Measurements from ENCODE around the gene NFAT5. TPM values are rescaled to one million over a fixed set of nuclear protein-coding genes. Genes with fewer than 3 reads are reported as not detected.

Gene NFAT5
- total RNA-seq, 2 donors from 2014 or later: 33.0 to 76.0 TPM

GRCh38 chr16:69706256-69706974, 140.6 kb downstream of the NFAT5 start:
- no peak overlapping the region for H3K27ac Mint-ChIP-seq
- no peaks in the 10 kb centered on the region for H3K4me1 Mint-ChIP-seq

GRCh38 chr16:69706975-69707340, 141.2 kb downstream of the NFAT5 start:
- Mint-ChIP-seq H3K9me3 (no peaks in the 10 kb centered on the region), H3K36me3 (ENCODE audit: low read depth) (peaks cover 59% of the 10 kb centered on the region), H3K27ac (no peak overlapping the region), H3K27me3 (no peaks in the 10 kb centered on the region), H3K4me3 (no peak overlapping the region), H3K4me1 (no peaks in the 10 kb centered on the region)
- ATAC-seq (replicated peaks): no peak

More at GRCh38 chr16:69706256-69706974, 140.6 kb downstream of the NFAT5 start:
- no peak overlapping the region for H3K4me3 Mint-ChIP-seq
- ATAC-seq (replicated peaks): no peak
- H3K9me3 Mint-ChIP-seq: no peaks in the 10 kb centered on the region
- peaks cover 62% of the 10 kb centered on the region for H3K36me3 Mint-ChIP-seq (ENCODE audit: low read depth)
- no peaks in the 10 kb centered on the region for H3K27me3 Mint-ChIP-seq

- no peak for ATAC-seq (replicated peaks)
- H3K27ac Mint-ChIP-seq: peak overlapping the region; percentile 5
- no peaks in the 10 kb centered on the region for H3K27me3 Mint-ChIP-seq
- no peaks in the 10 kb centered on the region for H3K9me3 Mint-ChIP-seq
- no peak overlapping the region for H3K4me3 Mint-ChIP-seq
- no peaks in the 10 kb centered on the region for H3K4me1 Mint-ChIP-seq
- H3K36me3 Mint-ChIP-seq (ENCODE audit: low read depth): peaks cover 65% of the 10 kb centered on the region
These were observed 142.3 kb downstream of the NFAT5 start for GRCh38 chr16:69707920-69708683.

GRCh38 chr16:69709456-69710084, 143.8 kb downstream of the NFAT5 start:
- Mint-ChIP-seq H3K36me3 (ENCODE audit: low read depth) (peaks cover 53% of the 10 kb centered on the region), H3K9me3 (no peaks in the 10 kb centered on the region), H3K27me3 (no peaks in the 10 kb centered on the region), H3K27ac (no peak overlapping the region), H3K4me3 (no peak overlapping the region), H3K4me1 (no peaks in the 10 kb centered on the region)
- ATAC-seq (replicated peaks): peak; percentile 34

- Mint-ChIP-seq H3K4me3 (no peak overlapping the region), H3K4me1 (no peaks in the 10 kb centered on the region), H3K27me3 (no peaks in the 10 kb centered on the region), H3K36me3 (ENCODE audit: low read depth) (peaks cover 53% of the 10 kb centered on the region), H3K27ac (no peak overlapping the region), H3K9me3 (no peaks in the 10 kb centered on the region)
- peak; percentile 76 for ATAC-seq (replicated peaks)
These were observed 145.5 kb downstream of the NFAT5 start for GRCh38 chr16:69711115-69711740.

- Mint-ChIP-seq H3K27ac (no peak overlapping the region), H3K4me1 (no peaks in the 10 kb centered on the region), H3K9me3 (no peaks in the 10 kb centered on the region), H3K4me3 (no peak overlapping the region), H3K27me3 (no peaks in the 10 kb centered on the region), H3K36me3 (ENCODE audit: low read depth) (peaks cover 51% of the 10 kb centered on the region)
- peak; percentile 52 for ATAC-seq (replicated peaks)
These were observed 146.5 kb downstream of the NFAT5 start for GRCh38 chr16:69712277-69712676.

GRCh38 chr16:69712914-69713581, 147.3 kb downstream of the NFAT5 start:
- H3K36me3 Mint-ChIP-seq (ENCODE audit: low read depth): peaks cover 44% of the 10 kb centered on the region
- no peaks in the 10 kb centered on the region for H3K27me3 Mint-ChIP-seq
- H3K4me1 Mint-ChIP-seq: no peaks in the 10 kb centered on the region
- H3K4me3 Mint-ChIP-seq: no peak overlapping the region
- no peak overlapping the region for H3K27ac Mint-ChIP-seq
- no peaks in the 10 kb centered on the region for H3K9me3 Mint-ChIP-seq
- no peak for ATAC-seq (replicated peaks)

- H3K36me3 Mint-ChIP-seq (ENCODE audit: low read depth): peaks cover 20% of the 10 kb centered on the region
- ATAC-seq (replicated peaks): no peak
- H3K27me3 Mint-ChIP-seq: no peaks in the 10 kb centered on the region
- H3K4me3 Mint-ChIP-seq: no peak overlapping the region
- H3K9me3 Mint-ChIP-seq: no peaks in the 10 kb centered on the region
- H3K4me1 Mint-ChIP-seq: no peaks in the 10 kb centered on the region
- H3K27ac Mint-ChIP-seq: no peak overlapping the region
These were observed 151.3 kb downstream of the NFAT5 start for GRCh38 chr16:69717066-69717465.

GRCh38 chr16:69718111-69718764, 152.5 kb downstream of the NFAT5 start:
- Mint-ChIP-seq H3K36me3 (ENCODE audit: low read depth) (peaks cover 13% of the 10 kb centered on the region), H3K4me1 (no peaks in the 10 kb centered on the region), H3K9me3 (no peaks in the 10 kb centered on the region), H3K27me3 (no peaks in the 10 kb centered on the region), H3K27ac (no peak overlapping the region), H3K4me3 (no peak overlapping the region)
- ATAC-seq (replicated peaks): no peak

- Mint-ChIP-seq H3K4me3 (no peak overlapping the region), H3K36me3 (ENCODE audit: low read depth) (peaks cover 6% of the 10 kb centered on the region), H3K9me3 (no peaks in the 10 kb centered on the region), H3K4me1 (no peaks in the 10 kb centered on the region), H3K27me3 (no peaks in the 10 kb centered on the region), H3K27ac (no peak overlapping the region)
- ATAC-seq (replicated peaks): no peak
These were observed 155.2 kb downstream of the NFAT5 start for GRCh38 chr16:69720822-69721430.

GRCh38 chr16:69721441-69721957, 155.7 kb downstream of the NFAT5 start:
- Mint-ChIP-seq H3K27ac (no peak overlapping the region), H3K27me3 (no peaks in the 10 kb centered on the region), H3K4me1 (peaks cover 3% of the 10 kb centered on the region), H3K36me3 (ENCODE audit: low read depth) (peaks cover 8% of the 10 kb centered on the region), H3K4me3 (no peak overlapping the region), H3K9me3 (no peaks in the 10 kb centered on the region)
- no peak for ATAC-seq (replicated peaks)

- H3K9me3 Mint-ChIP-seq: no peaks in the 10 kb centered on the region
- H3K27ac Mint-ChIP-seq: no peak overlapping the region
- H3K4me3 Mint-ChIP-seq: no peak overlapping the region
- H3K27me3 Mint-ChIP-seq: no peaks in the 10 kb centered on the region
- peaks cover 6% of the 10 kb centered on the region for H3K36me3 Mint-ChIP-seq (ENCODE audit: low read depth)
- peaks cover 9% of the 10 kb centered on the region for H3K4me1 Mint-ChIP-seq
- ATAC-seq (replicated peaks): no peak
These were observed 158.7 kb downstream of the NFAT5 start for GRCh38 chr16:69724414-69724873.

- H3K27me3 Mint-ChIP-seq: no peaks in the 10 kb centered on the region
- ATAC-seq (replicated peaks): no peak
- H3K27ac Mint-ChIP-seq: no peak overlapping the region
- H3K4me1 Mint-ChIP-seq: peaks cover 9% of the 10 kb centered on the region
- peaks cover 6% of the 10 kb centered on the region for H3K36me3 Mint-ChIP-seq (ENCODE audit: low read depth)
- H3K4me3 Mint-ChIP-seq: peak overlapping the region; percentile 100
- H3K9me3 Mint-ChIP-seq: no peaks in the 10 kb centered on the region
These were observed 159.3 kb downstream of the NFAT5 start for GRCh38 chr16:69724981-69725479.
